Sigmoid colon (tissue), 7 donors: ENCODE data around the gene TROAP. TPM values are rescaled to one million over a fixed set of nuclear protein-coding genes. Genes with fewer than 3 reads are reported as not detected.
"Not testable (repeated sequence)": the region's sequence is repeated elsewhere in the genome, so short reads cannot be mapped to it uniquely, and the experiment has no call there.

Experiments
- DNase-seq: peaks from one replicate; pipeline ENCODE4 v3.0.0-alpha.2; 2019
- H3K27ac ChIP-seq, 4 donors: fragments of 200-600 bp; sonication (generic); one replicate each; pipeline ENCODE4 v1.5.1; 2016 to 2019; ENCODE audit warnings: mild to moderate bottlenecking in 1 of 4
- H3K27me3 ChIP-seq, 3 donors: fragments of 200-600 bp; sonication (generic); one replicate each; pipeline ENCODE4 v1.5.1; 2019; ENCODE audit warnings: mild to moderate bottlenecking in 1 of 3
- H3K36me3 ChIP-seq, 4 donors: fragments of 200-600 bp; sonication (generic); one replicate each; pipeline ENCODE4 v1.5.1; 2016 to 2019
- H3K4me1 ChIP-seq, 4 donors: fragments of 200-600 bp; sonication (generic); one replicate each; pipeline ENCODE4 v1.5.1; 2017 to 2019
- H3K4me3 ChIP-seq, 4 donors: fragments of 200-600 bp; sonication (generic); one replicate each; pipeline ENCODE4 v1.5.1; 2017 to 2019; ENCODE audit warnings: mild to moderate bottlenecking in 2 of 4, moderate library complexity in 1 of 4
- H3K9me3 ChIP-seq, 4 donors: fragments of 200-600 bp in 3 of 4; sonication (generic) in 3 of 4; one replicate each; pipeline versions ENCODE4 v1.5.1 to v1.6.1; 2013 to 2019
- EP300 ChIP-seq, 4 donors: sonication (generic); formaldehyde crosslinking; IDR thresholded peaks; one replicate each; pipeline ENCODE4 v1.6.1; 2017; ENCODE audit warnings: antibody characterized with exemption in 4 of 4
- POLR2A ChIP-seq, 2 donors: fragments of 450-650 bp; IDR thresholded peaks; one replicate each; pipeline ENCODE4 v1.6.1; 2016; ENCODE audit warnings: antibody characterized with exemption in 2 of 2, mild to moderate bottlenecking in 2 of 2, moderate library complexity in 2 of 2
- POLR2AphosphoS5 ChIP-seq, 4 donors: sonication (generic); formaldehyde crosslinking; IDR thresholded peaks; one replicate each; pipeline ENCODE4 v1.6.1; 2017; ENCODE audit warnings: antibody characterized with exemption in 4 of 4
- WGBS, 2 donors: extraction: QIAGEN DNeasy Blood & Tissue Kit; methylation state at CpG; one replicate each; pipeline ENCODE4 v1.1.7; 2013; 5-methylcytosine and 5-hydroxymethylcytosine counted together
- intact Hi-C: fragments of 100-400 bp; cut with DNase I; formaldehyde crosslinking; loops from one replicate; pipeline ENCODE4 v1.15.1; 2023
- polyA plus RNA-seq, 3 donors: library from polyadenylated mRNA; stranded (reverse); fragments of 200-250 nt; gene quantifications; one replicate each; pipeline ENCODE4 v1.2.3, GENCODE V29; 2013
- total RNA-seq, 4 donors: library from RNA; depleted of rRNA; stranded (reverse); fragments of >200 nt; gene quantifications; one replicate each; pipeline ENCODE4 v1.1.0, GENCODE V29; 2016
- TF ChIP-seq, protein P1 (sequence below), 4 experiments: fragments of 450-650 bp in 3 of 4; fragments of 200-600 bp in 1 of 4; IDR thresholded peaks; one replicate each; pipeline ENCODE4 v1.5.1; 2016 to 2019; ENCODE audit warnings: antibody characterized with exemption in 4 of 4, mild to moderate bottlenecking in 3 of 4, moderate library complexity in 2 of 4
- donor health status: healthy with polysubstance abuse.
- donor health status: Bipolar disorder and iron deficiency.
- donor health status: healthy.

The TROAP gene
- total and polyA plus RNA-seq, 7 donors, result 0.36 to 25.7 (median 4.9) TPM; not detected in 3

DNA sequence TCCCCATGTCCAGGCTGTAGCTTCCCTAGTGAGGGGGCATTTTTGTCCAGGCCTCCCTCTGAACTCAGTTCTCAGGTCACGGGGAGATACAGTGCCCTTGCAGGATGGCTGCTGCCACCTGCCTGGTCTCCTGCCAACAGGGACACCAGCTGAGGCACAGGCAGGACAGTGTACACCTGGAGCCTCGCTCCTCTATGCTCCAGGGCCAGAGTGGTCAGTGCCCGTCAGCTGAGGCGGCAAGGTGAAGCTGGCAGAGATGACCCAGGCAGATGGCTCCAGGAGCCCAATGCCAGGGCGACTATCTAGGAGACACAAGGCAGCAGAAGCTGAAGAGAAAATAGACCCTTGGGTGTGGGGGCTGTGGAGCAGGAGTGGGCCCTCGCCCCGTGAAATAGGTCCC lies 45.6 kb upstream of the TROAP start:
- H3K9me3 ChIP-seq, result no peaks in the 10 kb centered on the region
- H3K4me3 ChIP-seq, result no peak overlapping the region
- WGBS, 2 donors, result 76 to 91% methylated on average over 7 of the region's 7 CpGs
- H3K36me3 ChIP-seq, result peaks cover 0 to 13% (median 9%) of the 10 kb centered on the region in 4 donors
- DNase-seq, result no peak
- intact Hi-C loops, result no loop called here
- H3K27ac ChIP-seq, result no peak overlapping the region
- H3K4me1 ChIP-seq, result no peaks in the 10 kb centered on the region
- H3K27me3 ChIP-seq, result no peaks in the 10 kb centered on the region
- TF ChIP-seq POLR2AphosphoS5 (IDR thresholded peaks at IDR 0.05) (no peak), POLR2A (IDR thresholded peaks at IDR 0.05) (no peak), EP300 (IDR thresholded peaks at IDR 0.05) (no peak)
- TF ChIP-seq, protein P1, sequence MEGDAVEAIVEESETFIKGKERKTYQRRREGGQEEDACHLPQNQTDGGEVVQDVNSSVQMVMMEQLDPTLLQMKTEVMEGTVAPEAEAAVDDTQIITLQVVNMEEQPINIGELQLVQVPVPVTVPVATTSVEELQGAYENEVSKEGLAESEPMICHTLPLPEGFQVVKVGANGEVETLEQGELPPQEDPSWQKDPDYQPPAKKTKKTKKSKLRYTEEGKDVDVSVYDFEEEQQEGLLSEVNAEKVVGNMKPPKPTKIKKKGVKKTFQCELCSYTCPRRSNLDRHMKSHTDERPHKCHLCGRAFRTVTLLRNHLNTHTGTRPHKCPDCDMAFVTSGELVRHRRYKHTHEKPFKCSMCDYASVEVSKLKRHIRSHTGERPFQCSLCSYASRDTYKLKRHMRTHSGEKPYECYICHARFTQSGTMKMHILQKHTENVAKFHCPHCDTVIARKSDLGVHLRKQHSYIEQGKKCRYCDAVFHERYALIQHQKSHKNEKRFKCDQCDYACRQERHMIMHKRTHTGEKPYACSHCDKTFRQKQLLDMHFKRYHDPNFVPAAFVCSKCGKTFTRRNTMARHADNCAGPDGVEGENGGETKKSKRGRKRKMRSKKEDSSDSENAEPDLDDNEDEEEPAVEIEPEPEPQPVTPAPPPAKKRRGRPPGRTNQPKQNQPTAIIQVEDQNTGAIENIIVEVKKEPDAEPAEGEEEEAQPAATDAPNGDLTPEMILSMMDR (IDR thresholded peaks at IDR 0.05), result no peak

- Histone ChIP-seq H3K27ac (no peak overlapping the region), H3K36me3 (no peaks in the 10 kb centered on the region), H3K4me1 (no peaks in the 10 kb centered on the region), H3K27me3 (peaks cover 0 to 12% (median 0%) of the 10 kb centered on the region in 3 donors), H3K9me3 (no peaks in the 10 kb centered on the region), H3K4me3 (no peak overlapping the region)
- DNase-seq, result no peak
- TF ChIP-seq POLR2AphosphoS5 (IDR thresholded peaks at IDR 0.05), result no peak
- 16 to 59% methylated on average over 7 of the region's 7 CpGs for WGBS, 2 donors
- intact Hi-C loops, result no loop called here
Observed at GRCh38 chr12:49279706-49280159, 43.3 kb upstream of the TROAP start.

DNA sequence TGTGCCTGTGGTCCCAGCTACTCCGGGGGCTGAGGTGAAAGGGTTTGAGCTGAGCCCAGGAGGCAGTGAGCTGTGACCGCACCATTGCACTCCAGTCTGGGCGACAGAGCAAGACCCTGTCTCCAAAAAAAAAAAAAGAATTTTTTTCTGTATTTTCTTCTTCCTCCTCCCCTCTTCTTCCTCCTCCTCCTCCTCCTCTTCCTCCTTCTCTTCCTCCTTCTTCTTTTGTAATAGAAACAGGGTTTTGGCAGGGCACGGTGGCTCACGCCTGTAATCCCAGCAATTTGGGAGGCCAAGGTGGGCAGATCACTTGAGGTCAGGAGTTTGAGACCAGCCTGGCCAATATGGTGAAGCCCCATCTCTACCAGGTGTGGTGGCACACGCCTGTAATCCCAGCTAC lies 42.5 kb upstream of the TROAP start:
- H3K27ac ChIP-seq, H3K4me3 ChIP-seq, H3K36me3 ChIP-seq, H3K9me3 ChIP-seq, H3K4me1 ChIP-seq, intact Hi-C loops, DNase-seq: not testable (repeated sequence)
- H3K27me3 ChIP-seq, result peaks cover 0 to 20% (median 0%) of the 10 kb centered on the region in 3 donors
- 92 to 93% methylated on average over 6 of the region's 6 CpGs for WGBS, 2 donors

DNA sequence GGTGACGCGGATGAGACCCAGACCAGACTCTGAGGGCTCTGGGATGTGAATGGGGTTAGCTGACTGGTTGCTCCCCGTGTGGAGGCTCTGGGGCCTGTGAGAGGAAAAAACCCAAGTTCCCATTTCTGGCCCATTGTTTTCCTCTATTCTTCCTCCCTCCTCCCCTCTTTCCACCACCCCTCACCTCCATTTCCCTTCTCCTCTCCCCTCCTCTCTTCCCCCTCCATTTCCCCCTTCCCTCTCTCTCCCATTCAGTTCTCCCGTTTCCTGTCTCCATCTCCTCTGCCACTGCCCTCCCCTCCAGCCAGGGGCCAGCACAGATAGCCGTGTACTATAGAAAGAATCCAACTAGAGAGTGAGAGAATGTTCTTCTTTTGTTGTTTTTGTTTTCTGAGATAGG lies 40.8 kb upstream of the TROAP start:
- TF ChIP-seq POLR2AphosphoS5 (IDR thresholded peaks at IDR 0.05) (no peak), EP300 (IDR thresholded peaks at IDR 0.05) (no peak), POLR2A (IDR thresholded peaks at IDR 0.05) (no peak)
- TF ChIP-seq, protein P1 (IDR thresholded peaks at IDR 0.05), result no peak
- peaks cover 0 to 29% (median 0%) of the 10 kb centered on the region in 3 donors for H3K27me3 ChIP-seq
- WGBS, 2 donors, result 90% methylated on average over 5 of the region's 5 CpGs
- no peak overlapping the region for H3K27ac ChIP-seq
- no peak overlapping the region for H3K4me3 ChIP-seq
- H3K36me3 ChIP-seq, result no peaks in the 10 kb centered on the region
- H3K9me3 ChIP-seq, result no peaks in the 10 kb centered on the region
- no peak for DNase-seq
- intact Hi-C loops, result no loop called here
- no peaks in the 10 kb centered on the region for H3K4me1 ChIP-seq

GRCh38 chr12:49282740-49283375 lies 40.2 kb upstream of the TROAP start:
- intact Hi-C loops, result not testable (repeated sequence)

DNA sequence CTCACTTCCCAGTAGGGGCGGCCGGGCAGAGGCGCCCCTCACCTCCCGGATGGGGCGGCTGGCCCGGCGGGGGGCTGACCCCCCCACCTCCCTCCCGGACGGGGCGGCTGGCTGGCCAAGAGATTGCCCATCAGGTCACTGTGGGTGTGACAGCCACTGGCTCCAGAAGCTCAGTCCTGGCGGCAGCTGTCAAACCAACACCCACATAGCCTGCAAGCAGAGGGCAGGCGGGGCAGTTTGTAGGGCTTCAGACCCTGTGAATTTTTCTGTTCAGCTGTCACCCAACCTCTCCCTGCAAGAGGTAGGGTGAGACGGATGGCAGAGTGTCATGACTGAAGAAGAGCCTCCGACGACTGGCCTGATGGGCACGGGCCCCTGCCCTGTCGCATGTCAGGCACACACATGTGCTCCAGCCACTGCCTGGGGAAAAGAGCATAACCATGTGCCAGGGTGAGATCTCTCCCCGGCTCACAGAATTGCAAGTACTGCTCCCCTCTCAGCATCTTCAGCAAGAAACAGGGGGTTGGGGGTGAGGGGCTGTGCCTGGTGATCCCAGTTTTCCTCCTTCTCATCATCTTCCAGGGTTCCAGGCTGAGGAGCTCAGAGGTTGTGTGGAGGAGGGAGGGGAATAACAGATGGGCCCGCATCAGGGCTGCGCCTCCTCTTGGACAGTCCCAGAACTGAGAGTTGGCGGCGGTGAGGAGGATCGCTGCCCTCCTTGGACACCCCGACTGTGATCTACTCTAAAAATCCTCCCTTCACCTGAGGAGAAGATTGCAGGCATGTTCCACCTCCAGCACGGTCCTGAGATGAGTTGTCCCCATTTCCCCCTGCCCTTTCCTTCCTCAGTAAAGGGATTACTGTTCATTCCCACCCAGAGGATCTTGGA lies 39.3 kb upstream of the TROAP start:
- DNase-seq, result no peak
- Histone ChIP-seq H3K4me3 (no peak overlapping the region), H3K27ac (no peak overlapping the region), H3K36me3 (no peaks in the 10 kb centered on the region), H3K27me3 (peaks cover 0 to 33% (median 0%) of the 10 kb centered on the region in 3 donors), H3K4me1 (no peaks in the 10 kb centered on the region), H3K9me3 (no peaks in the 10 kb centered on the region)
- TF ChIP-seq EP300 (IDR thresholded peaks at IDR 0.05) (no peak), POLR2A (IDR thresholded peaks at IDR 0.05) (no peak), POLR2AphosphoS5 (IDR thresholded peaks at IDR 0.05) (no peak)
- WGBS, 2 donors, result 80 to 84% methylated on average over 25 of the region's 25 CpGs
- intact Hi-C loops, result no loop called here

More at GRCh38 chr12:49282740-49283375, 40.2 kb upstream of the TROAP start:
- DNase-seq, H3K9me3 ChIP-seq, H3K4me1 ChIP-seq, H3K4me3 ChIP-seq, H3K36me3 ChIP-seq, H3K27ac ChIP-seq: not testable (repeated sequence)
- 61 to 85% methylated on average over 3 of the region's 6 CpGs for WGBS, 2 donors
- peaks cover 0 to 31% (median 0%) of the 10 kb centered on the region in 3 donors for H3K27me3 ChIP-seq
